GM21723 (cell line): ENCODE measurements around the gene TNFAIP8L1.
"Not testable (repeated sequence)": the region's sequence is repeated elsewhere in the genome, so short reads cannot be mapped to it uniquely, and the experiment has no call there.

Source experiments
- ATAC-seq: cut with Tn5 transposase; IDR thresholded peaks from one replicate; pipeline ENCODE4 v1.9.1; 2021; ENCODE audit warnings: mild to moderate bottlenecking, moderate library complexity; ENCODE audit not compliant: unreplicated experiment

The TNFAIP8L1 gene

GRCh38 chr19:4675346-4675745 is 36.0 kb downstream of the TNFAIP8L1 start:
- ATAC-seq: no peak

DNA sequence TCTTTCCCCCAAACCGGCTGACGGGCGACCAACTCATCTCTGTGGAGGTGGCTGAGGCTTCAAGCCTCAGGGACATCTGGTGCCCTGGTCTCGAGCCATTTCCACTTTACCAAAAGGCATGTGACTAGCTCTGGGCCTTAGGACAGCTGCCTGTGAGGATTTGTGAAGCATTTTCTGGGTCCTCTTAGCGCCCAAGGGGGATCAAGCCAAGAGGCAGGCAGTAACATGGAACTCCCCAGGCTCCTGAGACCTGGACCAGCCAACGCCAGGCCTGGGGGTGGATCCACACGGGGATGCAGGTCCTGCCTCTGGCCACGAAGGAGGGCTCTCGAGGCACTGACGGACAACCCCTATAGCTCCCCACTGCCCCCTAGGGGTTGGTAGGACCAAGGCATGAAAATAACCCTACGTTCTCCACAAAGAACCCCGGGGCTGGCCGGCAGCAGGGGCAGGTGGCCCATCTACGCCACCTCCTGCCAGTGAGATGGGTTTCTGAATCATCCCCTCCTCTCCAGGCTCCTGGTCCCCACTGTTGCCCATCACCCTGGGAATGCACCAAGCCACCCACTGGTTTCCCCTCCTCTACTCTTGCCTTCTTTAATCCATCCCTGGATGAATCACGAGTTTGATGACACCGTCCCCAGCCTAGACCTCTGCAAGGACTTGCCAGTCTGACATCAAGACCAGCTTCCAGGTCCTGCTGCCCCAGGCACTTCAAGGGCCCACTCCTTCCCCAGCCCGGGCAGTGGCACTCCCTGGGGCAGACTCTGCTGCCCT is 37.8 kb downstream of the TNFAIP8L1 start:
- no peak for ATAC-seq

GRCh38 chr19:4678881-4679790 is 39.8 kb downstream of the TNFAIP8L1 start:
- ATAC-seq: no peak

- ATAC-seq: not testable (repeated sequence)
These were observed 40.7 kb downstream of the TNFAIP8L1 start for GRCh38 chr19:4680021-4680420.

DNA sequence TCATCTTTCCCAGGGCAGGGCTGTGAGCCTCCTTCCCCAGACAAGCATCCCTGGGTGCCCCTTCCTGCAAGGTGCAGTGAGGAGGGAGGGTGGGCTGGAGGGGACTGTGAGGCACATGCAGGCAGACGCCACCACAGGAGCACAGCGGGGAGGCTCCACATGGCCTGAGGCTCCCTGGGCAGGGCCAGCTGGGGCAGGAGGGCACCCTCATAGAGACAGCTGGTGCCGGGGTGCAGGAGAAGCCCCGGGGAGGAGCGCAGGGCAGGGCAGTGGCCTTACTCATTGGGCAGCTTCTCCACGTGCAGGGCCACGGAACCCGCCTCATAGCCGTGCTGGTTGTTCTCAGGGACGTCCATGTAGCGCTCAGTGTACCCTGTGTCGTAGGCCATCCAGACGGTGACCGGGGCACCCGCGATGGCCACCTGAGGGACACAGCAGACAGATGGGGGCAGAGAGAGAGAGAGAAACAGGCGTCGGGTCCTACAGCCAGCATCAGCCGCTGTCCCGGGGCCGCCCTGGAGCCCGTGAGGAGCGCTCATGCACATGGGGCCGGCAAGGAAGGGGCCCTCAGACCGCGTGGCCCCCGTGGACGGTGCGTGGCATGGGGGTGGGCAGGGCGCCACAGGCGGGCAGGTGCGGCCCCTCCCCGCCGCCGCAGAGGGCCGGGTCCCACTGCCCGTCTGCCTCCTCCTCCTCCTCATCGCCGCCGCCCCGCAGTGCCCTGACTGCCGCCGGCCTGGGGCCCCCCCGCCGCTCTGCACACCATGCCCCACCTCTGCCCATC is 43.3 kb downstream of the TNFAIP8L1 start:
- ATAC-seq: no peak

DNA sequence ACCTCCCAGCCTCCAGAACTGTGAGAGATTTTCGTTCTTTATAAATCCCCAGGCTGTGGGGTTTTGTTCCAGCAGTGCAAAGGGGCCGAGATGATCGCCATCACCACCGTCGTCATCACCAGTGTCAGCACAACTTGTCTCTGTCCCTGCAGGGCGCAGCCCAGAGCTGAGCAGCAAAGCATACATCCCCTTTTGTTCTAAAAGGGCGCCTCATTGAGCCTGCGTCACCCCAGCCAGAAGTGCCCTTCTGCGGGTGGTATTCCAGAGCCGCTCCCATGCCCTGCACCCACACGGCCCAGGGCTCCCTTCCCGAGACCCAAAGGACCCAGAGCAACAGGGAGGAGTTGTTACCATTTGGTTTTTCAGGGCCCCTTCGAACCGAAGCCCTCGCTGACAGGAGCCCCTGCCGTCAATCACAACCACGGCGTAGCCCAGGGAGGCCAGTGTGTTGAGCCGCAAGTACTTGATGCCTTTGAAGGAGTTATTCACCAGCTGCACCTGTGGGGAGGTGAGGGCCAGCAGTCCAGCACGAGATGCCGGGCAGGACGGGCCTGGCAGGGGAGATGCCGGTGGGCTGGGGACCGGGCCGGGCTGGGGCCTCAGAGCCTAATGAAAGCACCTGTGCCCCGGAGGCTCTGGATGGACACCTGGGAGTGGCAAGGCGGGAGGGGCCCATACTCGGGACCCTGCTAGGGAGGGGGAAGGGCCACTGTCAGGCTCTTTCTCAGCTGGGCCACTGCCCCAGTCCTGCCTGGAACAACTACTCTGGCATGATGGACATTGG is 45.2 kb downstream of the TNFAIP8L1 start:
- ATAC-seq: no peak

DNA sequence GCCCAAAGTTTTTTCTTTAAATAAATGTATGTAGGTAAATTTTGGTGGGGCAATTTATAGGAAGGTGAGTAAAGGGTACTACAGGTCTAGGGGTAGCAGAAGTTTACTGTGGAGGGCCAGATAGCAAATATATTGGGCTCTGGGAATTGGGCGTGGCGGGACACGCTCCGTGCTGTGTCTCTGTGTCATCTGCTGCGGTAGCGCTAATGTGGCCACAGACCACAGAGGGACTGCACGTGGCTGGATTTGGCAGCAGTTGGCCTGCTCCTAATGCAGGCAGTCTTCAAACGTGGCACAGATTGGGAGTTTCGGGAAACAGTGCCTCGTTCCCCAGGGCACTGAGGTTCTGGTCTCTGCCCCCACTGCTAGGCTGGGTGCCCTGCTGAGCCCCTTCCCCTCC is 47.4 kb downstream of the TNFAIP8L1 start:
- no peak for ATAC-seq

DNA sequence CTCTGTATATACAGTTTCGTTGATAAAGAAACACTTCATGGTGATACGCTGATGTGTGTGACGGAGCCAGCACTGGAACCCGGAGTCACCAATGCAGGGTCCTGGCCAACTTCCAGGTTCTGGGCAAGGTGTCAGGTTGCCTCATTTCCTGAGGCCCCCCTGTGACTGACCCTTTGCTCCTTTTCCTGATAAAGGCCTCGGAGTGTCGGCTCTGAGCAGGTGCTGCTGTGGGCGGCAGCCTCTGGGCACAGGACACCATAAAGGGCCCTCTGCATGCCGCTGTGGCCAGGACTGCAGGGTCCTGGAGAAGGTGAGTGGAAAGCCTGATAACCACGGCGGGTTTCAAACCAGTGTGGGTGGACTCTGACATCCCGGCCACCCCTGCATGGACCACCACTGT is 48.1 kb downstream of the TNFAIP8L1 start:
- no peak for ATAC-seq

DNA sequence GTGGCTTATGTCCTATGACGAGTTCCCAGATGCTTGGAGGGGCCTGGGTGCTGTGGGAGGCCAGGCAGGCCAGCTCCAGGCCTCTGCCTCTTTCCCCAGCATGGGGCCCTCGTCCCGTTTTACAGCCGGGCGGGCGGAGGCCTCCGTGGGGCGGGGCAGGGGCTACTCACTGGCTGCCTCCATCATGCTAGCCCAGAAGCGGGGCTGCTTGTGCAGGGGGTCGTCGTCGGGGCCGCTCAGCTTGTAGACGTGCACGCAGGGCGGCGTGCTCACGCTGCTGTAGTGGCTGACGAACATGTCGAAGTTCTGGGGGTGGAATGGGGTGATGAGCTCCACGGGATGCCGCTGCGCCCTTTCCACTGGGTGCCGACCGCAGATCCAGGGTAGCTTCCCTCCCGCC is 49.3 kb downstream of the TNFAIP8L1 start:
- no peak for ATAC-seq

GRCh38 chr19:4689403-4689802 is 50.1 kb downstream of the TNFAIP8L1 start:
- ATAC-seq: no peak

DNA sequence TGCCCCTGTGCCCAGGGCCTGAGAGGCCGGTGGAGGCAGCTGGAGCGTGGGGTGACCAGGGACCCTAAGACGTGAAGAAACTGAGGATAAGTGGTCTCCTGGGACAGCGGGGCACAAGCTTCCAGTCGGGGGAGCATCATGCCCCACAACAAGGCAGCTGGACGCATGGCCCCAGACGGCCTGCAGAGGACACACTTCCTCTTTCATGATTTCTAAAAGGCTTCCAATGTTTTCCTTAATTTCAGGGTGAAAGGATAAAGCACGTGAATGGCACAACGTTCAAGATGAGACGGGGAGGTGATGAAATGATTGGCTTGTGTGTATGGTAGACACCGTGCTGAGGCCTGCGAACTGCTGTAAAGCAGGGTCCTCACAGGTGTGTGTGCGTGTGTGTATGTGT is 51.0 kb downstream of the TNFAIP8L1 start:
- ATAC-seq: no peak

DNA sequence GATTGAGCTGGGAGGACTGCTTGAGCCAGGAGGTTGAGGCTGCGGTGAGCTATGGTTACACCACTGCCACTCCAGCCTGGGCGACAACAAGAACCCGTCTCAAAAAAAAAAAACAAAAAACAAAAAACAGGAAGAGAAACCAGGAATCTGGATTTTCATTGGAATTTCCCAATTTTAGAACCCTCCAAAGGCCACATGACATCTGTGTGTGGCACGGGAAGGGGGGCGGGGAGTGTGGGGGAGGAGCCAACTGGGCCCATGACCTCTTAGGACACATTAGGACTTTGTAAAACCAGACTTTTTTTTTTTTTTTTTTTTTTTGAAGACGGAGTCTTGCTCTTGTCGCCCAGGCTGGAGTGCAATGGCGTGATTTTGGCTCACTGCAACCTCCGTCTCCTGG is 52.1 kb downstream of the TNFAIP8L1 start:
- ATAC-seq: no peak

DNA sequence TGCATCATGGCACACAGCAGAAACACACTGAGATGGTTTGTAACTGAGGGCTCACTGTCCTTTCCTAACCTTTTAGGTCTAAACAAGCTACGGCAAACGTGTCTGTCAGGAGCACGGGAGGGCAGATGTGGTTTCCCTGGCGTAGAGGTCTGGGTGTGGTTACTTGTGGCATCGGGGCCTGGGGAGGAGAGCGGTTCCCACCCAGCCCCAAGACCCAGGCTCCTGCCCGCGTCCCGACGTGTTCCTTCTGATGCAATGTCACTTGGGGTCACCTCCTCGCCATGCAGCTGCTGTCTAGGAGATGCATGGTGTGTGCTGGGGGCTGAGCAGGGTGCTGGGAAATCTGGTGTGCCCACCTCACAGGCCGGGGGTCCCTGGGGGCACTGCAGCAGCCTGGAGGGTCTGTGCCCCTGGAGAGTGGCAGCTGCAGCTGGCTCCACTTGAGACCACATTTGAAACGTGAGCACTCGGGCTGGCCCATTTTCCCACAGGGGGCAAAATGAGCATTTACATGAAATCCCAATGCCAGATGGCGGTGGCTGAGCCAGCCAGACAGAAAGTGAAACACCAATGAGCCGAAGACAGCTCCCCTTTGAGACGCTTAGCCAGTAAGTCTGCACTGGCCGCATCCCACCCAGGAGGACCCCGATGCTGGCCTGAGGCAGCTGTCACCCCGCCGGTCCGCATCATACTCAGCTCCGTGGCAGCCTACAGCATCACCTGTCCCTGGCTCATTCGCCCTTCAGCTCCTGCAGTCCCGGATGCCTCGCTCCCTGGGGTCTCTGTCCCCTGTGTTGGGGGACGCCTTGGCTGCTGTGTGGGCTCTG is 53.1 kb downstream of the TNFAIP8L1 start:
- ATAC-seq: no peak

GRCh38 chr19:4693078-4693350 is 53.7 kb downstream of the TNFAIP8L1 start:
- no peak for ATAC-seq

- ATAC-seq: no peak
These were observed 54.3 kb downstream of the TNFAIP8L1 start for GRCh38 chr19:4693471-4694121.

GRCh38 chr19:4694211-4694987 is 55.1 kb downstream of the TNFAIP8L1 start:
- ATAC-seq: no peak

- no peak for ATAC-seq
These were observed 56.0 kb downstream of the TNFAIP8L1 start for GRCh38 chr19:4695224-4695731.

GRCh38 chr19:4697304-4697703 is 58.0 kb downstream of the TNFAIP8L1 start:
- no peak for ATAC-seq
